ENCODE data around the gene EFCAB6.

EFCAB6 gene, protein sequence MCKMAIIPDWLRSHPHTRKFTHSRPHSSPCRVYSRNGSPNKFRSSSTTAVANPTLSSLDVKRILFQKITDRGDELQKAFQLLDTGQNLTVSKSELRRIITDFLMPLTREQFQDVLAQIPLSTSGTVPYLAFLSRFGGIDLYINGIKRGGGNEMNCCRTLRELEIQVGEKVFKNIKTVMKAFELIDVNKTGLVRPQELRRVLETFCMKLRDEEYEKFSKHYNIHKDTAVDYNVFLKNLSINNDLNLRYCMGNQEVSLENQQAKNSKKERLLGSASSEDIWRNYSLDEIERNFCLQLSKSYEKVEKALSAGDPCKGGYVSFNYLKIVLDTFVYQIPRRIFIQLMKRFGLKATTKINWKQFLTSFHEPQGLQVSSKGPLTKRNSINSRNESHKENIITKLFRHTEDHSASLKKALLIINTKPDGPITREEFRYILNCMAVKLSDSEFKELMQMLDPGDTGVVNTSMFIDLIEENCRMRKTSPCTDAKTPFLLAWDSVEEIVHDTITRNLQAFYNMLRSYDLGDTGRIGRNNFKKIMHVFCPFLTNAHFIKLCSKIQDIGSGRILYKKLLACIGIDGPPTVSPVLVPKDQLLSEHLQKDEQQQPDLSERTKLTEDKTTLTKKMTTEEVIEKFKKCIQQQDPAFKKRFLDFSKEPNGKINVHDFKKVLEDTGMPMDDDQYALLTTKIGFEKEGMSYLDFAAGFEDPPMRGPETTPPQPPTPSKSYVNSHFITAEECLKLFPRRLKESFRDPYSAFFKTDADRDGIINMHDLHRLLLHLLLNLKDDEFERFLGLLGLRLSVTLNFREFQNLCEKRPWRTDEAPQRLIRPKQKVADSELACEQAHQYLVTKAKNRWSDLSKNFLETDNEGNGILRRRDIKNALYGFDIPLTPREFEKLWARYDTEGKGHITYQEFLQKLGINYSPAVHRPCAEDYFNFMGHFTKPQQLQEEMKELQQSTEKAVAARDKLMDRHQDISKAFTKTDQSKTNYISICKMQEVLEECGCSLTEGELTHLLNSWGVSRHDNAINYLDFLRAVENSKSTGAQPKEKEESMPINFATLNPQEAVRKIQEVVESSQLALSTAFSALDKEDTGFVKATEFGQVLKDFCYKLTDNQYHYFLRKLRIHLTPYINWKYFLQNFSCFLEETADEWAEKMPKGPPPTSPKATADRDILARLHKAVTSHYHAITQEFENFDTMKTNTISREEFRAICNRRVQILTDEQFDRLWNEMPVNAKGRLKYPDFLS (N-terminal part only)

DNA sequence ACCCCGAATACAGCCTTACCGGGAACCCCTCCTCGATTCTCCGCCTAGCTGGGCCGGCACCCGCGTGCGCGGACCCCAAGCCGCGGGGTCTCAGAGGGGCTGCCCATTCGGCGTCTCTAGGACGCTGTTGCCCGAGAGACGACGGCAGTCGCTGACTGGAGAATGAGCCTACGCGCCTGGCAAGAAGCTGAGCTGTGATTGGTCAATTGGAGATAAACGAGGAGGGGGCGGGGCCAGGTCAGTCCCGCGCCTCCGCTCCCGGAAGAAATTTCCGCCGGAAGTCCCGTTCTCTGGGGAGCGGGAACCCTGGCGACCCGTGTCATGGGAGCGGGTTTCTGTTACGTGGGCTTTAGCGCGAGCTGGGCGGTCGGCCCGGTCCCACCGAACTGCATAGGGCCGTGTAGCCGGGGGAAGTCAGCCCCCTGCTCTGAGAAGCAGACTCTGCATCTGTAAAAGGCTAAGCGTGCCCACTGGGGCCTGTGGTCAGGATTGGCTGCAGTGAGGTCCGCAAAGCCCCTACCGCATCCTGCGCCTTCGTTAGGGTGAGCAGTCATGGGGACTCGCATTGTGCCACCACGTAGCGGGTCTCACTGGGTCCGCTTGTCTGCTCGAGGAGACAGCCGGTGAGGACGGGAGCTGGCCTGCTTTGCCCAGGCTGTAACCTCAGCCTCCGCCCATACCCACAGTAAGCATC lies at the start of gene EFCAB6:
Gene EFCAB6 (minus strand): TSS at position 157 of the 694 bp plus-strand sequence. CDS start 29,987 bp downstream, outside the sequence.
- TF ChIP-seq, protein P1, sequence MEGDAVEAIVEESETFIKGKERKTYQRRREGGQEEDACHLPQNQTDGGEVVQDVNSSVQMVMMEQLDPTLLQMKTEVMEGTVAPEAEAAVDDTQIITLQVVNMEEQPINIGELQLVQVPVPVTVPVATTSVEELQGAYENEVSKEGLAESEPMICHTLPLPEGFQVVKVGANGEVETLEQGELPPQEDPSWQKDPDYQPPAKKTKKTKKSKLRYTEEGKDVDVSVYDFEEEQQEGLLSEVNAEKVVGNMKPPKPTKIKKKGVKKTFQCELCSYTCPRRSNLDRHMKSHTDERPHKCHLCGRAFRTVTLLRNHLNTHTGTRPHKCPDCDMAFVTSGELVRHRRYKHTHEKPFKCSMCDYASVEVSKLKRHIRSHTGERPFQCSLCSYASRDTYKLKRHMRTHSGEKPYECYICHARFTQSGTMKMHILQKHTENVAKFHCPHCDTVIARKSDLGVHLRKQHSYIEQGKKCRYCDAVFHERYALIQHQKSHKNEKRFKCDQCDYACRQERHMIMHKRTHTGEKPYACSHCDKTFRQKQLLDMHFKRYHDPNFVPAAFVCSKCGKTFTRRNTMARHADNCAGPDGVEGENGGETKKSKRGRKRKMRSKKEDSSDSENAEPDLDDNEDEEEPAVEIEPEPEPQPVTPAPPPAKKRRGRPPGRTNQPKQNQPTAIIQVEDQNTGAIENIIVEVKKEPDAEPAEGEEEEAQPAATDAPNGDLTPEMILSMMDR (IDR thresholded peaks at IDR 0.05; ENCODE audit: insufficient read depth, low read depth, low read length, missing control alignments): no peak
- peak; percentile 95 for DNase-seq (ENCODE audit: low read depth)
- H3K4me3 ChIP-seq (ENCODE audit: low read depth, low read length): peak within 1 kb of the TSS; percentile 67

DNA sequence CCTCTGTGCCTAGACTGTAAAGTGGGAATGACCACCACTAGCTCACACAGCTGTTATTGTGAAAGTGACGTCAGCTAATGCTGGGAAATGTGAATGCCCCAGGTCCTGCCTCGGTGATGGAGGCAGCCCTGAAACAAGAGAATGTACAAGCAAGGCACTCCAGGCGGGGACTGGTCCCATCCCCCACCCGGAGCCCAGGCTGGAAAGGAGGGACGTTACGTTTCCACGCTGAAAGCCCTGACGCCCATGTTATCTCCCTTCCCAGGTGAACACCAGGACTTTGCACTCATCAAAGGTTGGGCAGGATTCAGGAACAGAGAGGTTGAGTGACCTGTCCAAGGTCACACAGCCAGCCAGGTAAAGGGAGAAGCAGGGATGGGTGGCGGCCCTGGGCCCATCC lies 49.4 kb upstream of the EFCAB6 start:
- no peak overlapping the region for H3K4me3 ChIP-seq (ENCODE audit: low read depth, low read length)
- DNase-seq (ENCODE audit: low read depth): no peak
- TF ChIP-seq, protein P1 (IDR thresholded peaks at IDR 0.05; ENCODE audit: insufficient read depth, low read depth, low read length, missing control alignments): no peak

DNA sequence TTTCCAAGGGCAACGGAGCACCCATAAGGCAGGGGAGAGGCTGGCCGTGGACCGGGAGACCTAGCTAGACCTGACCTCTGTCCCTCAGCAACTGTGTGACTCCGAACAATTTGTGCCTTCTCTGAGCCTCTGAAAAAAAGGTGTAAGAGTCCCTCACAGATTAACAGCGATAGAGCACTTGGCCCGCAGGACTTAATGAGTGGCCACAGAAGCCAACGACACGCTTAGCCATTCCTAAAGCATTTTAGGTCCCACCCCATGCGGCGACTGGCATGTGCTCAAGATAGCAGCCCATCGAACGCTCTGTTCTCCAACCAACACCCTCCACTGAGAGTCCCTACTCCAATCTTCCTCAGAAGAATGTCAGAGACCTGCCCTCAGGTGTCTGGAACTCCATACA lies 48.7 kb upstream of the EFCAB6 start:
- no peak overlapping the region for H3K4me3 ChIP-seq (ENCODE audit: low read depth, low read length)
- TF ChIP-seq, protein P1 (IDR thresholded peaks at IDR 0.05; ENCODE audit: insufficient read depth, low read depth, low read length, missing control alignments): no peak
- no peak for DNase-seq (ENCODE audit: low read depth)

DNA sequence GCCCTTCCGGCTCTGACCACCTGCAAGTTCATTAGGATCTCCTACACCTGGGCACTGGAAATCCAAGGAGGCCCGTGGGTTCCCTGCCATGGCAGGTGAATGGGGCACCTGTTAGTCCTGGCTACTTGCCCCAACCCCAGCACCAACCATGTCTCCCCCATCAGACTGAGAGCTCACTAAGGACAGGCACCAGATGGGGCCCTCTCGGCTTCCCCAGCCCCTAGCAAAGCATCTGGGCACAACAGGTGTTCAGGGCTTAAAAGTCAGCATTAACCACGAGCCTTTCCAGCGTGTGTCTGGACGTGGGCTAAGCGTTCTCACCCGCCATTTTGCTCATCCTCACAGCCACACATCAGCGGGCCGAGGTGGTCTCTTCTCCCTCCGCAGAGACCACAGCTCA lies 48.0 kb upstream of the EFCAB6 start:
- TF ChIP-seq, protein P1 (IDR thresholded peaks at IDR 0.05; ENCODE audit: insufficient read depth, low read depth, low read length, missing control alignments): no peak
- DNase-seq (ENCODE audit: low read depth): no peak
- H3K4me3 ChIP-seq (ENCODE audit: low read depth, low read length): no peak overlapping the region

DNA sequence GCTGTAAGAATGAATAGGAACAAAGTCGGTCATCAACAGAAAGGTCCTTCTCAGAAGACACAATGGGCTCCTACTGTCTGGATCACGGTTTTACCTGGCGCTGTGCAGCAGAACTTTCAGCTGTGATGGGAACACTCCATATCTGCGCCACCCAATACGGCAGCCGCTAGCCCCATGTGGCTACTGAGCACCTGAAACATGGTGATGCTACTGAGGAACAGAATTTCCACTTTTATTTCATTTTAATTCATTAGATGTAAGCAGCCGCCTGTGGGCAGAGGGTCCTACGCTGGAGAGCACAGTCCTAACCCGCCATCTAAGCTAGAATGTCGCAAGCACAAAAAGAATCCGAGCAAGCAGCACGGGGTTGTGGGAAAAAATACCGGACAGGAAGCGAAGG lies 47.5 kb upstream of the EFCAB6 start:
- no peak for DNase-seq (ENCODE audit: low read depth)
- no peak overlapping the region for H3K4me3 ChIP-seq (ENCODE audit: low read depth, low read length)
- TF ChIP-seq, protein P1 (IDR thresholded peaks at IDR 0.05; ENCODE audit: insufficient read depth, low read depth, low read length, missing control alignments): no peak

DNA sequence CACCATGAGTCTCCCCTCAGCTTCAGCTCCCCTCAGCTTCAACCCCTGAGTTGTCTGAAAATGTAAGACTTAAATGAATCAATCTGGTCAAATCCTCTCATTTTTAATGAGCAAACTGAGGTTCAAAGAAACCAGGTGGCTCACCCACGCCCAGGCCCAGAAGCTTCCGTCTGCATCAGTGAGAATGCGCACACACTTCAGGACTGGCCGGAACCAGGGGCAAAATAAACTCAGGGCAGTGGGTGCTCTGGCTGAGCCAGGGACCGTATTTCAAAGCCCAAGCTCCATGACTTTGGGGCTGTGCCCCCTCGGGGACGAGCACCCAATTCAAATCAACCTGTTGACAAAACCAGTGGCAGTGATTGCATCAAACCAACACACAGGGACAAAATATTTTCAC lies 47.1 kb upstream of the EFCAB6 start:
- TF ChIP-seq, protein P1 (IDR thresholded peaks at IDR 0.05; ENCODE audit: insufficient read depth, low read depth, low read length, missing control alignments): no peak
- DNase-seq (ENCODE audit: low read depth): no peak
- H3K4me3 ChIP-seq (ENCODE audit: low read depth, low read length): no peak overlapping the region
